IPS DF 4.7 (cell line): Measurements from ENCODE around the gene SF3A2.
"Not testable (repeated sequence)": the region's sequence is repeated elsewhere in the genome, so short reads cannot be mapped to it uniquely, and the experiment has no call there.

Source experiments
- DNase-seq: peaks from one replicate; pipeline ENCODE4 v3.0.0-alpha.2; 2013; ENCODE audit warnings: low spot score; ENCODE audit errors: extremely low read depth

SF3A2 gene

GRCh38 chr19:2273356-2274184 lies 36.9 kb downstream of the SF3A2 start:
- no peak for DNase-seq

GRCh38 chr19:2274185-2274711 lies 37.6 kb downstream of the SF3A2 start:
- DNase-seq, result no peak

- no peak for DNase-seq
These were observed 38.4 kb downstream of the SF3A2 start for GRCh38 chr19:2274931-2275535.

- no peak for DNase-seq
These were observed 39.2 kb downstream of the SF3A2 start for GRCh38 chr19:2275588-2276428.

- DNase-seq, result no peak
These were observed 39.9 kb downstream of the SF3A2 start for GRCh38 chr19:2276429-2276986.

GRCh38 chr19:2277138-2277537 lies 40.5 kb downstream of the SF3A2 start:
- DNase-seq, result no peak

GRCh38 chr19:2278459-2279158 lies 42.0 kb downstream of the SF3A2 start:
- DNase-seq, result no peak

GRCh38 chr19:2280633-2281264 lies 44.1 kb downstream of the SF3A2 start:
- DNase-seq, result no peak

GRCh38 chr19:2281265-2282061 lies 44.8 kb downstream of the SF3A2 start:
- not testable (repeated sequence) for DNase-seq

GRCh38 chr19:2282062-2282861 lies 45.6 kb downstream of the SF3A2 start, which contains the start of gene PEAK3:
TSS of gene PEAK3 (minus strand) at chr19:2282175. CDS start at chr19:2280931, 1,244 bp downstream.
- no peak for DNase-seq

- DNase-seq, result no peak
These were observed 46.2 kb downstream of the SF3A2 start for GRCh38 chr19:2282862-2283237.

GRCh38 chr19:2283835-2284507 lies 47.3 kb downstream of the SF3A2 start:
- no peak for DNase-seq

- DNase-seq, result no peak
These were observed 49.9 kb downstream of the SF3A2 start for GRCh38 chr19:2286402-2287140.

- no peak for DNase-seq
These were observed 51.1 kb downstream of the SF3A2 start for GRCh38 chr19:2287585-2288337.

GRCh38 chr19:2288338-2288817 lies 51.8 kb downstream of the SF3A2 start:
- no peak for DNase-seq
